ENCODE measurements around the gene TIAM1.

- TF ChIP-seq POLR2A (IDR thresholded peaks at IDR 0.05) (no peak), CTCF (IDR thresholded peaks at IDR 0.05 in 4 of 5, conservative IDR thresholded peaks at IDR 0.05 in 1 of 5) (no peak)
Observed at GRCh38 chr21:31136891-31137290, 207.2 kb downstream of the TIAM1 start.

Data from gastrocnemius medialis (tissue), 4 donors.